IMR-90 (cell line): ENCODE data around the gene ATG9B. TPM values are rescaled to one million over a fixed set of nuclear protein-coding genes. Genes with fewer than 3 reads are reported as not detected.

ENCODE experiments used
- ATAC-seq: fragments of 200-7000 bp; cut with Tn5 transposase; 2 replicates; pipeline ENCODE4 v1.9.1; 2020; ENCODE audit warnings: low read depth, mild to moderate bottlenecking, moderate library complexity
- BruUV-seq: library from RNA; stranded (reverse); fragments of 400-500 nt; replicated peaks from 2 replicates; lab custom pipeline; 2021; lab: Mats Ljungman, UMichigan
- CTCF ChIA-PET: fragments of 300-600 bp; formaldehyde crosslinking; extraction: SDS; loops from one replicate; lab custom pipeline; 2021; ENCODE audit warnings: antibody characterized with exemption; lab: Yijun Ruan, JAX
- POLR2A ChIA-PET: fragments of 300-600 bp; sonication (Branson Sonifier 250); formaldehyde crosslinking; loops from one replicate; lab custom pipeline; 2022; ENCODE audit warnings: antibody characterized with exemption; ENCODE audit not compliant: unreplicated experiment; lab: Charles Lee
- DNase-seq: peaks from one replicate; pipeline ENCODE4 v3.0.0; 2013
- H2AFZ ChIP-seq: replicated peaks from 2 replicates; pipeline ENCODE3; 2013; ENCODE audit warnings: low read length, mild to moderate bottlenecking; ENCODE audit not compliant: poor library complexity
- H2AK5ac ChIP-seq: 2 replicates; pipeline ENCODE4 v1.6.1; 2013; ENCODE audit warnings: low read depth, low read length, inconsistent platforms
- H2AK9ac ChIP-seq: replicated peaks from 2 replicates; pipeline ENCODE3; 2013; ENCODE audit warnings: mild to moderate bottlenecking, low read depth, low read length, moderate library complexity; ENCODE audit not compliant: poor library complexity
- H2BK120ac ChIP-seq: 2 replicates; pipeline ENCODE4 v1.6.1; 2013; ENCODE audit warnings: low read depth, low read length, inconsistent platforms
- H2BK15ac ChIP-seq: 3 replicates; pipeline ENCODE4 v1.6.1; 2013; ENCODE audit warnings: low read depth, low read length, inconsistent platforms
- H2BK20ac ChIP-seq: 2 replicates; pipeline ENCODE4 v1.6.1; 2013; ENCODE audit warnings: low read depth, mild to moderate bottlenecking, inconsistent platforms, low read length, moderate library complexity
- H2BK5ac ChIP-seq: 2 replicates; pipeline ENCODE4 v1.6.1; 2013; ENCODE audit warnings: mild to moderate bottlenecking, low read depth, low read length, inconsistent platforms; ENCODE audit not compliant: poor library complexity, severe bottlenecking
- H3K14ac ChIP-seq: replicated peaks from 2 replicates; pipeline ENCODE4 v1.6.1; 2013; ENCODE audit warnings: low read depth, low read length, inconsistent platforms
- H3K18ac ChIP-seq: 2 replicates; pipeline ENCODE4 v1.6.1; 2013; ENCODE audit warnings: low read depth, low read length, control low read depth
- H3K23ac ChIP-seq: 2 replicates; pipeline ENCODE4 v1.6.1; 2013; ENCODE audit warnings: low read depth, low read length, inconsistent platforms
- H3K27ac ChIP-seq: 2 replicates; pipeline ENCODE4 v1.5.1; 2013; ENCODE audit warnings: mild to moderate bottlenecking, control low read depth, low read length; ENCODE audit not compliant: insufficient read depth
- H3K27me3 ChIP-seq: 2 replicates; pipeline ENCODE4 v1.6.1; 2013; ENCODE audit warnings: low read length; ENCODE audit not compliant: control insufficient read depth, insufficient read depth
- H3K36me3 ChIP-seq: 2 replicates; pipeline ENCODE4 v1.6.1; 2013; ENCODE audit warnings: low read length, mixed read lengths; ENCODE audit not compliant: control insufficient read depth, insufficient read depth
- H3K4ac ChIP-seq: 2 replicates; pipeline ENCODE4 v1.6.1; 2013; ENCODE audit warnings: low read depth, low read length, inconsistent platforms
- H3K4me1 ChIP-seq: 2 replicates; pipeline ENCODE4 v1.6.1; 2013; ENCODE audit warnings: low read length, mixed read lengths; ENCODE audit not compliant: control insufficient read depth, insufficient read depth
- H3K4me2 ChIP-seq: 2 replicates; pipeline ENCODE4 v1.6.1; 2013; ENCODE audit warnings: low read depth, mild to moderate bottlenecking, control low read depth, low read length, moderate library complexity
- H3K4me3 ChIP-seq: 2 replicates; pipeline ENCODE4 v1.5.1; 2013; ENCODE audit warnings: low read depth, mild to moderate bottlenecking, control low read depth, low read length, moderate library complexity; ENCODE audit not compliant: insufficient read depth
- H3K56ac ChIP-seq: 2 replicates; pipeline ENCODE4 v1.6.1; 2013; ENCODE audit warnings: low read length, inconsistent platforms; ENCODE audit not compliant: insufficient read depth; ENCODE audit errors: extremely low read depth
- H3K79me1 ChIP-seq, 2 experiments: 2 replicates each; pipeline ENCODE4 v1.6.1; 2013; ENCODE audit warnings: low read length in 2 of 2, inconsistent platforms in 1 of 2, low read depth in 1 of 2
- H3K9ac ChIP-seq: 2 replicates; pipeline ENCODE4 v1.6.1; 2013; ENCODE audit warnings: low read depth, low read length, control low read depth
- H3K9me1 ChIP-seq: 2 replicates; pipeline ENCODE4 v1.6.1; 2013; ENCODE audit warnings: low read length, inconsistent platforms; ENCODE audit not compliant: insufficient read depth
- H3K9me3 ChIP-seq: 2 replicates; pipeline ENCODE4 v1.6.1; 2013; ENCODE audit warnings: low read length; ENCODE audit not compliant: control insufficient read depth, insufficient read depth
- H4K20me1 ChIP-seq: 2 replicates; pipeline ENCODE4 v1.6.1; 2013; ENCODE audit warnings: low read length, inconsistent platforms; ENCODE audit not compliant: insufficient read depth
- H4K5ac ChIP-seq: 2 replicates; pipeline ENCODE4 v1.6.1; 2013; ENCODE audit warnings: mild to moderate bottlenecking, low read depth, low read length, control low read depth
- H4K8ac ChIP-seq, 2 experiments: 2 replicates each; pipeline ENCODE4 v1.6.1; 2013; ENCODE audit warnings: low read depth in 2 of 2, low read length in 2 of 2, control low read depth in 1 of 2, inconsistent platforms in 1 of 2
- H4K91ac ChIP-seq: 2 replicates; pipeline ENCODE4 v1.6.1; 2013; ENCODE audit warnings: low read depth, low read length, inconsistent platforms; ENCODE audit not compliant: insufficient read depth
- BHLHE40 ChIP-seq: fragments of 150-350 bp; IDR thresholded peaks from 2 replicates; pipeline ENCODE4 v1.6.1; 2016; ENCODE audit warnings: mild to moderate bottlenecking, low read depth, low read length
- CEBPB ChIP-seq: IDR thresholded peaks from 2 replicates; pipeline ENCODE4 v1.6.1; 2012; ENCODE audit warnings: low read depth, low read length, improper control_type of control experiment
- CHD1 ChIP-seq: IDR thresholded peaks from 2 replicates; pipeline ENCODE4 v1.6.1; 2012; ENCODE audit warnings: low read depth, low read length, improper control_type of control experiment
- CTCF ChIP-seq: conservative IDR thresholded peaks from 2 replicates; pipeline ENCODE4 v1.5.1; 2012; ENCODE audit warnings: mild to moderate bottlenecking, low read depth, low read length, improper control_type of control experiment
- FOS ChIP-seq: fragments of 150-350 bp; IDR thresholded peaks from 2 replicates; pipeline ENCODE4 v1.6.1; 2016; ENCODE audit warnings: low read depth, low read length
- MAFK ChIP-seq: IDR thresholded peaks from 2 replicates; pipeline ENCODE4 v1.6.1; 2012; ENCODE audit warnings: low read depth, low read length, improper control_type of control experiment
- MXI1 ChIP-seq: IDR thresholded peaks from 2 replicates; pipeline ENCODE4 v1.6.1; 2012; ENCODE audit warnings: low read depth, mild to moderate bottlenecking, low read length, moderate library complexity, borderline replicate concordance
- NFE2L2 ChIP-seq: fragments of 150-350 bp; IDR thresholded peaks from 2 replicates; pipeline ENCODE4 v1.6.1; 2016; ENCODE audit warnings: low read depth, mild to moderate bottlenecking, low read length
- POLR2A ChIP-seq: IDR thresholded peaks from 2 replicates; pipeline ENCODE4 v1.6.1; 2012; ENCODE audit warnings: mild to moderate bottlenecking, low read depth, low read length
- RAD21 ChIP-seq: IDR thresholded peaks from 2 replicates; pipeline ENCODE4 v1.6.1; 2012; ENCODE audit warnings: low read length, improper control_type of control experiment
- RCOR1 ChIP-seq: IDR thresholded peaks from 2 replicates; pipeline ENCODE4 v1.6.1; 2012; ENCODE audit warnings: mild to moderate bottlenecking, low read length, improper control_type of control experiment; ENCODE audit not compliant: insufficient replicate concordance
- SMC3 ChIP-seq: fragments of 150-350 bp; IDR thresholded peaks from 2 replicates; pipeline ENCODE4 v1.6.1; 2016; ENCODE audit warnings: low read depth, mild to moderate bottlenecking, antibody characterized with exemption, low read length, moderate library complexity
- WGBS, 2 experiments: methylation state at CpG; one replicate each; pipeline versions ENCODE4 v1.1.5 to v1.1.7; 2013; ENCODE audit warnings: missing lambda C conversion rate in 2 of 2; ENCODE audit not compliant: insufficient read length in 1 of 2; ENCODE audit errors: extremely low coverage in 2 of 2; 5-methylcytosine and 5-hydroxymethylcytosine counted together
- dilution Hi-C: fragments of 300-500 bp; cut with HindIII; formaldehyde crosslinking; loops from one replicate; pipeline ENCODE4 v1.14.3; 2018; ENCODE audit warnings: low sequenced_read_pairs; ENCODE audit not compliant: unreplicated experiment
- in situ Hi-C: fragments of 300-500 bp; cut with MboI; formaldehyde crosslinking; loops from 3 replicates; pipeline ENCODE4 v1.14.3; 2019; ENCODE audit warnings: low sequenced_read_pairs, inconsistent platforms, mixed read lengths
- intact Hi-C: fragments of 100-400 bp; cut with micrococcal nuclease; formaldehyde crosslinking; loops from 2 replicates; pipeline ENCODE4 v1.10.0; 2022
- polyA plus RNA-seq, 3 experiments: library from polyadenylated mRNA; depleted of rRNA; stranded (reverse); fragments of >200 nt; gene quantifications; 2 replicates each; pipeline ENCODE4 v1.2.3, GENCODE V29; 2012; ENCODE audit warnings: low replicate concordance in 1 of 3
- total RNA-seq: library from RNA; depleted of rRNA; stranded (reverse); fragments of >200 nt; gene quantifications from 2 replicates; pipeline ENCODE4 v1.2.3, GENCODE V29; 2012
- TF ChIP-seq, protein P1 (sequence below): fragments of 150-350 bp; IDR thresholded peaks from 2 replicates; pipeline ENCODE4 v1.6.1; 2017; ENCODE audit warnings: mild to moderate bottlenecking, antibody characterized with exemption, low read length, low read depth

The ATG9B gene
- total and polyA plus RNA-seq, 2 of the 4 experiments (the other 2 are of a cell fraction): 0.18 to 0.91 TPM

GRCh38 chr7:150982351-150982750, 41.9 kb downstream of the ATG9B start:
- Histone ChIP-seq H3K4me2 (no peak overlapping the region), H3K4me1 (peaks cover 8% of the 10 kb centered on the region; the same call in 1 of the 2 replicates), H3K27me3 (peaks cover 37% of the 10 kb centered on the region), H3K9me1 (no peaks in the 10 kb centered on the region), H2AK5ac (no peak overlapping the region), H3K79me1 (no peaks in the 10 kb centered on the region), H4K5ac (no peak overlapping the region), H3K18ac (no peak overlapping the region), H3K56ac (no peak overlapping the region), H3K14ac (no peak overlapping the region), H2BK120ac (no peak overlapping the region), H2AFZ (no peak overlapping the region), H3K36me3 (no peaks in the 10 kb centered on the region), H2BK20ac (no peak overlapping the region), H4K20me1 (no peaks in the 10 kb centered on the region; the same call in 1 of the 2 replicates), H3K27ac (no peak overlapping the region), H2BK5ac (no peak overlapping the region), H4K91ac (no peak overlapping the region), H2AK9ac (no peak overlapping the region), H4K8ac (no peak overlapping the region), H3K9me3 (no peaks in the 10 kb centered on the region), H3K4me3 (no peak overlapping the region), H3K4ac (no peak overlapping the region), H3K9ac (no peak overlapping the region), H2BK15ac (no peak overlapping the region), H3K23ac (no peak overlapping the region)
- dilution Hi-C loops: no loop called here
- no TSS peak for BruUV-seq
- intact Hi-C loops: no loop called here
- CTCF ChIA-PET: no interaction called here
- TF ChIP-seq MAFK (no peak), NFE2L2 (no peak), POLR2A (no peak), CHD1 (no peak), RAD21 (no peak), MXI1 (no peak), CTCF (no peak), FOS (no peak), RCOR1 (no peak), CEBPB (no peak), SMC3 (no peak), BHLHE40 (no peak)
- TF ChIP-seq, protein P1, sequence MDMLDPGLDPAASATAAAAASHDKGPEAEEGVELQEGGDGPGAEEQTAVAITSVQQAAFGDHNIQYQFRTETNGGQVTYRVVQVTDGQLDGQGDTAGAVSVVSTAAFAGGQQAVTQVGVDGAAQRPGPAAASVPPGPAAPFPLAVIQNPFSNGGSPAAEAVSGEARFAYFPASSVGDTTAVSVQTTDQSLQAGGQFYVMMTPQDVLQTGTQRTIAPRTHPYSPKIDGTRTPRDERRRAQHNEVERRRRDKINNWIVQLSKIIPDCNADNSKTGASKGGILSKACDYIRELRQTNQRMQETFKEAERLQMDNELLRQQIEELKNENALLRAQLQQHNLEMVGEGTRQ: no peak
- in situ Hi-C loops: loop anchor here (25.0 kb wide), 1 partner anchor 570 kb away; a partner anchor contains a TSS
- no CpG with 5 or more reads among the region's 3 CpGs for WGBS, 2 experiments
- DNase-seq (no peak), ATAC-seq (no peak)
- POLR2A ChIA-PET: no interaction called here
